Measurements from ENCODE around the gene AADACL4.

AADACL4 gene

DNA sequence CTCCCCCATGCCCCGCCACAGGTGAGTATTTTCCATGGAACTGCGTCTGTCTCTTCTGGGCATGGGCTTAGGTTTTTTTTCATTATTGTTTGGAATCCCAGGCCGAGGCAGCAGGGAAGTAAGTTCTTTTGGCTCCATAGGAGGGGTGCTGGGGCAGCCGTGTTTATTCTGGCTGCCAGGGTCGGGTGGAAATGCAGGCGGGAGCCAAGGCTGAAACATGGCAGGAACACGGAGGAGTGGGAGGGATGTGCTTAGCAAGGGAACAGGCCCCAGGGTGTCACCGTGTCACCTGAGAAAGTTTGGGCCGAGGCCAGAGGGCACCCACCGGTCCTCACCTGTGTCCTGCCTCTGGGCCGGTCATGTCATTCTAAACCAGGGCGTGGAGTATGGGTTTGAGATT is 21.4 kb upstream of the AADACL4 start:
- CTCF ChIA-PET: interaction anchor here (0.8 kb wide), 1 partner anchor 209 kb away, joined by 4 read pairs; no protein-coding TSS in a partner anchor
- H3K27ac ChIP-seq: no peak overlapping the region
- DNase-seq (ENCODE audit: low spot score): no peak
- TF ChIP-seq, protein P1, sequence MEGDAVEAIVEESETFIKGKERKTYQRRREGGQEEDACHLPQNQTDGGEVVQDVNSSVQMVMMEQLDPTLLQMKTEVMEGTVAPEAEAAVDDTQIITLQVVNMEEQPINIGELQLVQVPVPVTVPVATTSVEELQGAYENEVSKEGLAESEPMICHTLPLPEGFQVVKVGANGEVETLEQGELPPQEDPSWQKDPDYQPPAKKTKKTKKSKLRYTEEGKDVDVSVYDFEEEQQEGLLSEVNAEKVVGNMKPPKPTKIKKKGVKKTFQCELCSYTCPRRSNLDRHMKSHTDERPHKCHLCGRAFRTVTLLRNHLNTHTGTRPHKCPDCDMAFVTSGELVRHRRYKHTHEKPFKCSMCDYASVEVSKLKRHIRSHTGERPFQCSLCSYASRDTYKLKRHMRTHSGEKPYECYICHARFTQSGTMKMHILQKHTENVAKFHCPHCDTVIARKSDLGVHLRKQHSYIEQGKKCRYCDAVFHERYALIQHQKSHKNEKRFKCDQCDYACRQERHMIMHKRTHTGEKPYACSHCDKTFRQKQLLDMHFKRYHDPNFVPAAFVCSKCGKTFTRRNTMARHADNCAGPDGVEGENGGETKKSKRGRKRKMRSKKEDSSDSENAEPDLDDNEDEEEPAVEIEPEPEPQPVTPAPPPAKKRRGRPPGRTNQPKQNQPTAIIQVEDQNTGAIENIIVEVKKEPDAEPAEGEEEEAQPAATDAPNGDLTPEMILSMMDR (conservative IDR thresholded peaks at IDR 0.05; ENCODE audit: low read depth): no peak
- POLR2A ChIA-PET (ENCODE audit: low non-redundant PET): no interaction called here

GRCh38 chr1:12625276-12625675 is 18.6 kb upstream of the AADACL4 start:
- POLR2A ChIA-PET (ENCODE audit: low non-redundant PET): no interaction called here
- TF ChIP-seq, protein P1 (conservative IDR thresholded peaks at IDR 0.05; ENCODE audit: low read depth): no peak
- no peak overlapping the region for H3K27ac ChIP-seq
- CTCF ChIA-PET: no interaction called here
- no peak for DNase-seq (ENCODE audit: low spot score)

- TF ChIP-seq, protein P1 (conservative IDR thresholded peaks at IDR 0.05; ENCODE audit: low read depth): no peak
Observed at GRCh38 chr1:12626888-12627287, 17.0 kb upstream of the AADACL4 start.

DNA sequence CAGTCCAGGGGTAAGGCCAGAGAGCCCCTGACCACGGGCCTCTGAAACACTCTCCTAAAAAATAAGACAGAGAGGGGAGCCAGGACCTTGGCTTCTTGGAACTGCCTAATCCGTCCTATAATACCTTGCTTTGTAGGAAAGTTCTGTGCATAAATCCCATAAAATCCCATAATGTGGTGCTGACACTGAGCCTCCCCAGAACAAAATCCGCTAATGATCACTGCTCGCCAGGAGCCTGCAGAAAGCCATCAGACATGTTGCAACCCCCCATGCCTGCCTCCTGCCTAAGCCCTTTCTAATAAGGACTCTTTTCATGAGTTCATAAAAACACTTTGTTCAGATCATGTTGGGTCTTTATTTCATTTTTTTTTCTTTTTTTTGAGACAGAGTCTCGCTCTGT is 16.6 kb upstream of the AADACL4 start:
- CTCF ChIA-PET: no interaction called here
- no peak for DNase-seq (ENCODE audit: low spot score)
- TF ChIP-seq, protein P1 (conservative IDR thresholded peaks at IDR 0.05; ENCODE audit: low read depth): no peak
- H3K27ac ChIP-seq: no peak overlapping the region
- POLR2A ChIA-PET (ENCODE audit: low non-redundant PET): no interaction called here

More at GRCh38 chr1:12626888-12627287, 17.0 kb upstream of the AADACL4 start:
- no peak overlapping the region for H3K27ac ChIP-seq
- POLR2A ChIA-PET (ENCODE audit: low non-redundant PET): no interaction called here
- CTCF ChIA-PET: interaction anchor here (0.6 kb wide), 1 partner anchor 8 kb away, joined by 4 read pairs; no protein-coding TSS in a partner anchor
- no peak for DNase-seq (ENCODE audit: low spot score)

GRCh38 chr1:12629511-12629956 is 14.4 kb upstream of the AADACL4 start:
- TF ChIP-seq, protein P1 (conservative IDR thresholded peaks at IDR 0.05; ENCODE audit: low read depth): no peak
- DNase-seq (ENCODE audit: low spot score): no peak
- CTCF ChIA-PET: interaction anchor here (1.1 to 1.5 kb wide), 2 partner anchors 9 to 10 kb away, joined by 3 to 4 read pairs; no protein-coding TSS in a partner anchor

GRCh38 chr1:12629985-12630760 is 13.7 kb upstream of the AADACL4 start:
- no peak overlapping the region for H3K27ac ChIP-seq
- ChIA-PET POLR2A (ENCODE audit: low non-redundant PET) (no interaction called here), CTCF (no interaction called here)
- no peak for DNase-seq (ENCODE audit: low spot score)
- TF ChIP-seq, protein P1 (conservative IDR thresholded peaks at IDR 0.05; ENCODE audit: low read depth): no peak

More at GRCh38 chr1:12629511-12629956, 14.4 kb upstream of the AADACL4 start:
- no peak overlapping the region for H3K27ac ChIP-seq
- POLR2A ChIA-PET (ENCODE audit: low non-redundant PET): no interaction called here

Data from RWPE1 (cell line).